Measurements from ENCODE around the gene SLC49A3.

- TF ChIP-seq EZH2 (IDR thresholded peaks at IDR 0.05; ENCODE audit: insufficient read depth, poor library complexity, severe bottlenecking), result no peak
- TF ChIP-seq EZH2phosphoT487 (IDR thresholded peaks at IDR 0.05; ENCODE audit: insufficient read depth, low read depth), result no peak
These were observed 9.9 kb downstream of the SLC49A3 start for GRCh38 chr4:679104-679481.
